Parathyroid adenoma (tissue), 2 donors: ENCODE measurements around the gene VSTM2A.
"Not testable (repeated sequence)": the region's sequence is repeated elsewhere in the genome, so short reads cannot be mapped to it uniquely, and the experiment has no call there.

Source experiments
- H2AFZ ChIP-seq: fragments of 300-600 bp; sonication (generic); one replicate; pipeline ENCODE4 v1.7.0; 2017; ENCODE audit warnings: antibody characterized with exemption, mild to moderate bottlenecking
- H3K27ac ChIP-seq: fragments of 300-600 bp; sonication (generic); one replicate; pipeline ENCODE4 v1.7.0; 2017
- H3K27me3 ChIP-seq: fragments of 300-600 bp; sonication (generic); one replicate; pipeline ENCODE4 v1.7.0; 2017; ENCODE audit warnings: low read length; ENCODE audit not compliant: control insufficient read depth, insufficient read depth
- H3K36me3 ChIP-seq: fragments of 300-600 bp; sonication (generic); one replicate; pipeline ENCODE4 v1.7.0; 2017; ENCODE audit warnings: low read length; ENCODE audit not compliant: control insufficient read depth, insufficient read depth
- H3K4me1 ChIP-seq: fragments of 300-600 bp; sonication (generic); one replicate; pipeline ENCODE4 v1.7.0; 2017; ENCODE audit warnings: control low read depth
- H3K4me2 ChIP-seq: fragments of 300-600 bp; sonication (generic); one replicate; pipeline ENCODE4 v1.7.0; 2017; ENCODE audit warnings: low read length
- H3K4me3 ChIP-seq: fragments of 300-600 bp; sonication (generic); one replicate; pipeline ENCODE4 v1.7.0; 2017; ENCODE audit warnings: low read depth, low read length
- H3K79me2 ChIP-seq: fragments of 300-600 bp; sonication (generic); one replicate; pipeline ENCODE4 v1.7.0; 2017; ENCODE audit warnings: control low read depth
- H3K9ac ChIP-seq: fragments of 300-600 bp; sonication (generic); one replicate; pipeline ENCODE4 v1.7.0; 2017; ENCODE audit warnings: mild to moderate bottlenecking
- H3K9me3 ChIP-seq: fragments of 300-600 bp; sonication (generic); one replicate; pipeline ENCODE4 v1.7.0; 2017; ENCODE audit warnings: low read length; ENCODE audit not compliant: control insufficient read depth
- CTCF ChIP-seq: fragments of 300-600 bp; sonication (generic); IDR thresholded peaks from one replicate; pipeline ENCODE4 v1.7.0; 2017; ENCODE audit warnings: antibody characterized with exemption, mild to moderate bottlenecking
- donor health status: primary hyperparathyroidism.

Gene VSTM2A, protein sequence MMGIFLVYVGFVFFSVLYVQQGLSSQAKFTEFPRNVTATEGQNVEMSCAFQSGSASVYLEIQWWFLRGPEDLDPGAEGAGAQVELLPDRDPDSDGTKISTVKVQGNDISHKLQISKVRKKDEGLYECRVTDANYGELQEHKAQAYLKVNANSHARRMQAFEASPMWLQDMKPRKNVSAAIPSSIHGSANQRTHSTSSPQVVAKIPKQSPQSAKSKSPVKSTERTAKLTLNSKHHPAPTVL

GRCh38 chr7:54541669-54542625 is at the start of gene VSTM2A:
VSTM2A (plus strand) TSS chr7:54542375; CDS start chr7:54542731, 356 bp downstream.
- Histone ChIP-seq H3K27ac (no peak within 1 kb of the TSS), H3K4me3 (no peak within 1 kb of the TSS)

GRCh38 chr7:54504531-54504930 is 37.6 kb upstream of the VSTM2A start:
- H3K4me2 ChIP-seq, H3K27ac ChIP-seq, H3K4me3 ChIP-seq, H3K36me3 ChIP-seq, H3K79me2 ChIP-seq, H3K9ac ChIP-seq, H3K4me1 ChIP-seq, H3K27me3 ChIP-seq, H3K9me3 ChIP-seq, H2AFZ ChIP-seq: not testable (repeated sequence)

More at GRCh38 chr7:54541669-54542625, at the start of gene VSTM2A:
- no peaks in the 10 kb centered on the region for H3K27me3 ChIP-seq
- H3K9ac ChIP-seq = no peak within 1 kb of the TSS
- H3K4me2 ChIP-seq = peak within 1 kb of the TSS; percentile 62
- no peaks in the 10 kb centered on the region for H3K36me3 ChIP-seq
- no peaks in the 10 kb centered on the region for H3K79me2 ChIP-seq
- peak within 1 kb of the TSS; percentile 43 for H2AFZ ChIP-seq
- no peaks in the 10 kb centered on the region for H3K4me1 ChIP-seq
- TF ChIP-seq CTCF = no peak
- no peaks in the 10 kb centered on the region for H3K9me3 ChIP-seq

DNA sequence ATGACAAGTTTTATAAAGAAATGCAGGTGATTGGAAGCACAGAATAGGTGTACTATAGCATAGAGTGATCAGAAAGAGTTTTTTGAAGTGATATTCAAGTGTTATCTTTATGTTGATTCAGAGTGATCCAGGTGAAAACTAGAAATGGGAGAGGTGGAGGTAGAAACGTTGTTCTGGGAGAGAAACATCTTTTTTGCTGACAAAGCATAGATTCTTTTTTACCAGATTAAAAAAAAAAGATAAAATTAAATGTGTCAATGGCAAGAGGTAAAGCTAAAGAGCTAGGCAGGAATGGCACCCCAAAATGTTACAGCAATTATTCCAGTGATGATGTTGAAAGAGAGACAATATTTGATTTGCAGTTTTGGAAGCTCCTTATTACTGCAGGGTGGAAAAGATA is 12.6 kb upstream of the VSTM2A start:
- no peak for TF ChIP-seq CTCF
- no peak overlapping the region for H3K27ac ChIP-seq
- H3K4me2 ChIP-seq = no peak overlapping the region
- H2AFZ ChIP-seq = no peak overlapping the region
- H3K4me3 ChIP-seq = no peak overlapping the region
- peaks cover 4% of the 10 kb centered on the region for H3K27me3 ChIP-seq
- H3K79me2 ChIP-seq = no peaks in the 10 kb centered on the region
- H3K4me1 ChIP-seq = no peaks in the 10 kb centered on the region
- no peaks in the 10 kb centered on the region for H3K9me3 ChIP-seq
- H3K9ac ChIP-seq = no peak overlapping the region
- no peaks in the 10 kb centered on the region for H3K36me3 ChIP-seq

DNA sequence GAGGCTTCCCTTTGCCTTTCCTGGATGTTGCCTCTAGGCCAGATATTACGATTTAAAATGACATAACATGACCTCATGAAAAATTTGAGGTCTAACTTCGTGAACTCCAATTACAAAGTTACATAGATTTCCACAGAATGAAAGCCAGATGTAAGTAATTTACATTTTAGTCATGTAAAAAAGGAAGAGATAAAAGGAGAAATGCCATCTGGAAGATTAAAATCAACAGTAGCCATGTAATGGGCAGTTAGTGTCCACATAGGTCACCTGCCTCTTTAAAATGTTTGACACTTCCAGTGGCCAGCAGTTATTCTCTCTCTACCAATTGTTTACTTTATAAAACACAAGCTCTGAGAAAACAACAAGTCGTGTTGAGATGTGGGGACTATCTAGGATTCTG is 4.1 kb upstream of the VSTM2A start:
- no peaks in the 10 kb centered on the region for H3K79me2 ChIP-seq
- no peak overlapping the region for H3K4me2 ChIP-seq
- H3K9me3 ChIP-seq = no peaks in the 10 kb centered on the region
- peaks cover 5% of the 10 kb centered on the region for H3K27me3 ChIP-seq
- H2AFZ ChIP-seq = no peak overlapping the region
- H3K4me3 ChIP-seq = no peak overlapping the region
- TF ChIP-seq CTCF = no peak
- no peaks in the 10 kb centered on the region for H3K36me3 ChIP-seq
- no peak overlapping the region for H3K27ac ChIP-seq
- no peaks in the 10 kb centered on the region for H3K4me1 ChIP-seq
- no peak overlapping the region for H3K9ac ChIP-seq

- H3K36me3 ChIP-seq = no peaks in the 10 kb centered on the region
- H2AFZ ChIP-seq = no peak overlapping the region
- H3K4me1 ChIP-seq = no peaks in the 10 kb centered on the region
- no peak overlapping the region for H3K27ac ChIP-seq
- no peaks in the 10 kb centered on the region for H3K27me3 ChIP-seq
- H3K79me2 ChIP-seq = no peaks in the 10 kb centered on the region
- no peak overlapping the region for H3K4me3 ChIP-seq
- no peak overlapping the region for H3K9ac ChIP-seq
- H3K9me3 ChIP-seq = no peaks in the 10 kb centered on the region
- TF ChIP-seq CTCF = no peak
- no peak overlapping the region for H3K4me2 ChIP-seq
These were observed 895 bp downstream of the VSTM2A start for GRCh38 chr7:54543051-54543488.
